K562 (cell line): ENCODE measurements around the gene NDRG3. TPM values are rescaled to one million over a fixed set of nuclear protein-coding genes. Genes with fewer than 3 reads are reported as not detected.
A peak's percentile ranks its signal among the peaks of the same experiment; 100 is the strongest.

Experiments used
- ATAC-seq: fragments of 200-7000 bp; cut with Tn5 transposase; 3 replicates; pipeline ENCODE4 v1.9.1; 2020; ENCODE audit warnings: moderate library complexity
- BruUV-seq: library from RNA; stranded (reverse); fragments of 400-500 nt; replicated peaks from 2 replicates; lab custom pipeline; 2021; lab: Mats Ljungman, UMichigan
- CTCF ChIA-PET: fragments of 300-600 bp; formaldehyde crosslinking; extraction: SDS; loops from one replicate; lab custom pipeline; 2021; ENCODE audit warnings: low intra/inter-chr PET ratio; lab: Yijun Ruan, JAX
- POLR2A ChIA-PET: fragments of 300-600, 350-650 bp; sonication (Branson Sonifier 250); formaldehyde crosslinking; extraction: SDS; loops from one replicate; lab custom pipeline; 2021; ENCODE audit warnings: antibody characterized with exemption, inconsistent platforms; lab: Yijun Ruan, JAX
- DNase-seq, 4 experiments: peaks; one replicate each; pipeline versions ENCODE4 v3.0.0 to v3.0.0-alpha.2; 2011 to 2018; ENCODE audit warnings: low spot score in 3 of 4, mixed read lengths in 3 of 4; ENCODE audit errors: extremely low read depth in 1 of 4
- FAIRE-seq: peaks from 2 replicates; lab custom pipeline; 2011; peaks lifted over from hg19 to GRCh38; lab: Jason Lieb, UNC
- H2AFZ ChIP-seq: 2 replicates; pipeline ENCODE4 v1.6.0; 2011; ENCODE audit warnings: low read depth, low read length, control low read depth, inconsistent platforms
- H3K27ac ChIP-seq: fragments of 200-600 bp; 3 replicates; pipeline ENCODE4 v1.8.0; 2011; ENCODE audit warnings: low read depth, mild to moderate bottlenecking, control low read depth, inconsistent platforms, low read length, moderate library complexity, mixed read lengths; ENCODE audit errors: extremely low read depth
- H3K27me3 ChIP-seq, 2 experiments: fragments of 300-600 bp in 1 of 2; 2 replicates in 1 of 2; 3 replicates in 1 of 2; pipeline versions ENCODE4 v1.6.0 to v1.8.0; 2011; ENCODE audit warnings: inconsistent platforms in 2 of 2, low read length in 2 of 2, mild to moderate bottlenecking in 1 of 2, mixed read lengths in 1 of 2, moderate library complexity in 1 of 2; ENCODE audit not compliant: control insufficient read depth in 2 of 2, insufficient read depth in 2 of 2
- H3K36me3 ChIP-seq: fragments of 300-600 bp; 3 replicates; pipeline ENCODE4 v1.8.0; 2011; ENCODE audit warnings: mild to moderate bottlenecking, low read length, inconsistent platforms; ENCODE audit not compliant: control insufficient read depth, insufficient read depth
- H3K4me1 ChIP-seq, 2 experiments: fragments of 200-600 bp in 1 of 2; replicated peaks in 1 of 2; 2 replicates in 1 of 2; 3 replicates in 1 of 2; pipeline versions ENCODE4 v1.5.1 to v1.8.0; 2011; ENCODE audit warnings: inconsistent platforms in 2 of 2, low read length in 2 of 2, mild to moderate bottlenecking in 1 of 2, mixed read lengths in 1 of 2, moderate library complexity in 1 of 2; ENCODE audit not compliant: control insufficient read depth in 2 of 2, insufficient read depth in 2 of 2
- H3K4me2 ChIP-seq: 2 replicates; pipeline ENCODE4 v1.6.1; 2011; ENCODE audit warnings: low read length, control low read depth, inconsistent platforms, mixed read lengths; ENCODE audit not compliant: insufficient read depth
- H3K4me3 ChIP-seq: fragments of 200-600 bp; sonication (generic), shearing (Covaris generic); 2 replicates; pipeline ENCODE4 v1.5.1; 2016; ENCODE audit warnings: control low read depth, inconsistent platforms
- H3K79me2 ChIP-seq: fragments of 200-600 bp; 3 replicates; pipeline ENCODE4 v1.8.0; 2011; ENCODE audit warnings: low read length, inconsistent platforms; ENCODE audit not compliant: control insufficient read depth, insufficient read depth
- H3K9ac ChIP-seq, 2 experiments: 2 replicates each; pipeline versions ENCODE4 v1.6.0 to v1.6.1; 2011; ENCODE audit warnings: low read depth in 2 of 2, low read length in 2 of 2, control low read depth in 1 of 2, inconsistent platforms in 1 of 2, mild to moderate bottlenecking in 1 of 2, mixed read lengths in 1 of 2; ENCODE audit not compliant: insufficient read depth in 1 of 2
- H3K9me1 ChIP-seq: one replicate; pipeline ENCODE4 v1.6.0; 2011; ENCODE audit warnings: inconsistent platforms, mild to moderate bottlenecking, low read length, moderate library complexity; ENCODE audit not compliant: control insufficient read depth, insufficient read depth
- H3K9me3 ChIP-seq: replicated peaks from 2 replicates; pipeline ENCODE4 v1.5.1; 2011; ENCODE audit warnings: low read depth, low read length, inconsistent platforms; ENCODE audit not compliant: control insufficient read depth, insufficient read depth
- H4K20me1 ChIP-seq: replicated peaks from 2 replicates; pipeline ENCODE4 v1.6.1; 2011; ENCODE audit warnings: low read length, inconsistent platforms, mixed read lengths; ENCODE audit not compliant: control insufficient read depth, insufficient read depth
- CEBPB ChIP-seq: fragments of 450-650 bp; IDR thresholded peaks from 2 replicates; pipeline ENCODE4 v1.6.1; 2016; ENCODE audit warnings: missing genetic modification characterization, missing compliant biosample characterization
- GATAD2B ChIP-seq: fragments of 450-650 bp; IDR thresholded peaks from 2 replicates; pipeline ENCODE4 v1.6.1; 2017; ENCODE audit warnings: mild to moderate bottlenecking, borderline replicate concordance
- KDM4B ChIP-seq, 2 experiments: fragments of 450-650 bp in 1 of 2; sonication (generic) in 1 of 2; IDR thresholded peaks; 2 replicates each; pipeline ENCODE4 v1.6.1; 2016 to 2017; ENCODE audit warnings: borderline replicate concordance in 2 of 2, antibody characterized with exemption in 1 of 2, low read depth in 1 of 2, mild to moderate bottlenecking in 1 of 2
- PRPF4 ChIP-seq: fragments of 200-400 bp; formaldehyde crosslinking; IDR thresholded peaks from one replicate; pipeline ENCODE4 v1.6.1; 2017; ENCODE audit warnings: low read length, low read depth, mild to moderate bottlenecking; ENCODE audit not compliant: insufficient read depth, poor library complexity, severe bottlenecking
- PTRF ChIP-seq: fragments of 450-650 bp; IDR thresholded peaks from 2 replicates; pipeline ENCODE4 v1.6.1; 2016; ENCODE audit warnings: mild to moderate bottlenecking, missing genetic modification characterization, missing compliant biosample characterization
- THAP12 ChIP-seq: fragments of 250-450 bp; sonication (Bioruptor Pico); IDR thresholded peaks from 2 replicates; pipeline ENCODE4 v1.9.0; 2021; ENCODE audit warnings: mild to moderate bottlenecking, inconsistent platforms
- ZEB2 ChIP-seq: fragments of 450-650 bp; IDR thresholded peaks from 2 replicates; pipeline ENCODE4 v1.6.1; 2016
- ZNF316 ChIP-seq: fragments of 450-650 bp; IDR thresholded peaks from 2 replicates; pipeline ENCODE4 v1.6.1; 2016
- ZNF764 ChIP-seq: fragments of 250-450 bp; sonication (Bioruptor Pico); IDR thresholded peaks from 2 replicates; pipeline ENCODE4 v1.4.0; 2020; ENCODE audit warnings: low read depth, mild to moderate bottlenecking, moderate library complexity
- WGBS: fragments of 100-300 bp; shearing (Covaris generic); methylation state at CpG from one replicate; pipeline ENCODE4 v1.1.6; 2016; ENCODE audit warnings: low coverage, mixed read lengths; ENCODE audit not compliant: insufficient coverage; ENCODE audit errors: missing lambda C conversion rate; 5-methylcytosine and 5-hydroxymethylcytosine counted together
- in situ Hi-C: fragments of 300-500 bp; cut with MboI; formaldehyde crosslinking; loops from 4 replicates; pipeline ENCODE4 v1.15.0; 2018; ENCODE audit warnings: inconsistent platforms, mixed read lengths
- intact Hi-C: fragments of 100-400 bp; cut with micrococcal nuclease; formaldehyde crosslinking; loops from 2 replicates; pipeline ENCODE4 v1.14.2; 2022
- polyA plus RNA-seq, 8 experiments: library from polyadenylated mRNA; depleted of rRNA in 4 of 8; stranded (reverse) in 5 of 8; unstranded in 3 of 8; fragments of >200 nt; fragmentation: Nextera tagmentation in 2 of 8; fragmentation: Illumina TruSeq in 1 of 8; extraction: Ambion mirVana in 2 of 8; extraction: Trizol in 1 of 8; gene quantifications; 2 replicates each; pipeline versions ENCODE4 v1.2.1 to v1.2.3, GENCODE V29; 2011 to 2014; ENCODE audit warnings: inconsistent platforms in 1 of 8, missing spikeins in 1 of 8
- total RNA-seq, 7 experiments: library from RNA; depleted of rRNA in 6 of 7; stranded (reverse); fragments of >200 nt in 6 of 7; fragmentation: Illumina TruSeq in 2 of 7; extraction: Trizol in 2 of 7; gene quantifications; 2 replicates each; pipeline versions ENCODE4 v1.2.1 to v1.2.3, GENCODE V29; 2011 to 2021; ENCODE audit warnings: low replicate concordance in 1 of 7
- TF ChIP-seq, protein P1 (sequence below): sonication (generic); formaldehyde crosslinking; IDR thresholded peaks from 2 replicates; pipeline ENCODE4 v1.8.1; 2023; ENCODE audit warnings: mild to moderate bottlenecking, missing genetic modification reagents

The NDRG3 gene
- total and polyA plus RNA-seq, 9 of the 15 experiments (the other 6 are each of a cell fraction or from before 2014, with no cell fraction given): 14.6 to 39.4 (median 24.4) TPM

GRCh38 chr20:36760647-36761046 lies 14.8 kb upstream of the NDRG3 start:
- POLR2A ChIA-PET: interaction anchor here (1.0 kb wide), 1 partner anchor 9 kb away, joined by 5 read pairs; no protein-coding TSS in a partner anchor
- 92% methylated on average over 6 of the region's 6 CpGs for WGBS
- no peak for ATAC-seq
- Histone ChIP-seq H3K36me3 (peaks cover 52% of the 10 kb centered on the region), H3K27ac (no peak overlapping the region), H3K27me3 (no peaks in the 10 kb centered on the region), H3K9me1 (no peaks in the 10 kb centered on the region), H3K9me3 (no peaks in the 10 kb centered on the region), H3K4me3 (no peak overlapping the region), H4K20me1 (no peaks in the 10 kb centered on the region), H3K79me2 (no peaks in the 10 kb centered on the region), H3K4me2 (no peak overlapping the region), H3K4me1 (no peaks in the 10 kb centered on the region), H3K9ac (no peak overlapping the region), H2AFZ (no peak overlapping the region)
- no peak for DNase-seq
- intact Hi-C loops (no loop called here), in situ Hi-C loops (no loop called here)
- TF ChIP-seq ZNF764 (CRISPR knock-in tag) (no peak), ZEB2 (no peak), KDM4B (IDR thresholded peaks at IDR 0.05; ENCODE audit: borderline replicate concordance in 2 of 2, low read depth in 1 of 2) (no peak), CEBPB (tag) (peak; percentile 32; the same call in 1 of the 2 replicates), GATAD2B (no peak)
- BruUV-seq: no TSS peak
- no peak for FAIRE-seq
- CTCF ChIA-PET: no interaction called here

- in situ Hi-C loops: no loop called here
- BruUV-seq: no TSS peak
- CTCF ChIA-PET: no interaction called here
- H3K4me2 ChIP-seq: no peak overlapping the region
- H3K9me1 ChIP-seq: no peaks in the 10 kb centered on the region
- WGBS: 92% methylated on average over 1 of the region's 1 CpG
- no peaks in the 10 kb centered on the region for H3K79me2 ChIP-seq
- H3K4me3 ChIP-seq: no peak overlapping the region
- POLR2A ChIA-PET: interaction anchor here (2.0 kb wide), 1 partner anchor 9 kb away, joined by 4 read pairs; no protein-coding TSS in a partner anchor
- no peaks in the 10 kb centered on the region for H3K4me1 ChIP-seq
- no peak overlapping the region for H3K27ac ChIP-seq
- intact Hi-C loops: loop anchor here (10.0 kb wide), 1 partner anchor 93 kb away; no protein-coding TSS in a partner anchor
- no peak overlapping the region for H2AFZ ChIP-seq
- no peaks in the 10 kb centered on the region for H3K27me3 ChIP-seq
- DNase-seq (no peak), ATAC-seq (no peak), FAIRE-seq (no peak)
- H4K20me1 ChIP-seq: no peaks in the 10 kb centered on the region
- peaks cover 60% of the 10 kb centered on the region for H3K36me3 ChIP-seq
- no peak overlapping the region for H3K9ac ChIP-seq
- no peaks in the 10 kb centered on the region for H3K9me3 ChIP-seq
- TF ChIP-seq, protein P1, sequence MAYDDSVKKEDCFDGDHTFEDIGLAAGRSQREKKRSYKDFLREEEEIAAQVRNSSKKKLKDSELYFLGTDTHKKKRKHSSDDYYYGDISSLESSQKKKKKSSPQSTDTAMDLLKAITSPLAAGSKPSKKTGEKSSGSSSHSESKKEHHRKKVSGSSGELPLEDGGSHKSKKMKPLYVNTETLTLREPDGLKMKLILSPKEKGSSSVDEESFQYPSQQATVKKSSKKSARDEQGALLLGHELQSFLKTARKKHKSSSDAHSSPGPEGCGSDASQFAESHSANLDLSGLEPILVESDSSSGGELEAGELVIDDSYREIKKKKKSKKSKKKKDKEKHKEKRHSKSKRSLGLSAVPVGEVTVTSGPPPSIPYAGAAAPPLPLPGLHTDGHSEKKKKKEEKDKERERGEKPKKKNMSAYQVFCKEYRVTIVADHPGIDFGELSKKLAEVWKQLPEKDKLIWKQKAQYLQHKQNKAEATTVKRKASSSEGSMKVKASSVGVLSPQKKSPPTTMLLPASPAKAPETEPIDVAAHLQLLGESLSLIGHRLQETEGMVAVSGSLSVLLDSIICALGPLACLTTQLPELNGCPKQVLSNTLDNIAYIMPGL (CRISPR knock-in tag): no peak
- peak; percentile 27; the same call in 1 of the 2 replicates for TF ChIP-seq ZNF316
- no peak for TF ChIP-seq THAP12 (CRISPR knock-in tag)
- no peak for TF ChIP-seq PRPF4
- no peak for TF ChIP-seq PTRF (tag)
Measured at GRCh38 chr20:36758276-36758675, 12.4 kb upstream of the NDRG3 start.
